Keratinocyte (primary cell): ENCODE results near the gene TNFRSF6B. TPM values are rescaled to one million over a fixed set of nuclear protein-coding genes. Genes with fewer than 3 reads are reported as not detected.

Experiments used
- DNase-seq: peaks from one replicate; pipeline ENCODE4 v3.0.0-alpha.2; 2011; ENCODE audit warnings: low read depth, missing footprints, low spot score
- FAIRE-seq: peaks from 2 replicates; lab custom pipeline; 2011; peaks lifted over from hg19 to GRCh38; lab: Jason Lieb, UNC
- H2AFZ ChIP-seq: 2 replicates; pipeline ENCODE4 v1.6.0; 2012; ENCODE audit warnings: low read length, control low read depth, inconsistent platforms; ENCODE audit not compliant: control insufficient read depth
- H3K27ac ChIP-seq: 2 replicates; pipeline ENCODE4 v1.5.1; 2011; ENCODE audit warnings: low read length; ENCODE audit not compliant: control insufficient read depth, insufficient read depth
- H3K27me3 ChIP-seq: 3 replicates; pipeline ENCODE4 v1.6.0; 2011; ENCODE audit warnings: low read length; ENCODE audit not compliant: control insufficient read depth, insufficient read depth; ENCODE audit errors: extremely low read depth
- H3K36me3 ChIP-seq, 2 experiments: 2 replicates in 1 of 2; 3 replicates in 1 of 2; pipeline ENCODE4 v1.5.1; 2011; ENCODE audit warnings: low read length in 2 of 2, mild to moderate bottlenecking in 1 of 2; ENCODE audit not compliant: control insufficient read depth in 2 of 2, insufficient read depth in 2 of 2; ENCODE audit errors: extremely low read depth in 1 of 2
- H3K4me1 ChIP-seq: 3 replicates; pipeline ENCODE4 v1.5.1; 2011; ENCODE audit warnings: low read length; ENCODE audit not compliant: control insufficient read depth, insufficient read depth; ENCODE audit errors: extremely low read depth
- H3K4me2 ChIP-seq: 3 replicates; pipeline ENCODE4 v1.6.0; 2011; ENCODE audit warnings: low read depth, low read length; ENCODE audit not compliant: control insufficient read depth, insufficient read depth; ENCODE audit errors: extremely low read depth
- H3K4me3 ChIP-seq, 3 experiments: fragments of 200-600 bp in 1 of 3; sonication (generic) in 1 of 3; 2 replicates in 2 of 3; 3 replicates in 1 of 3; pipeline ENCODE4 v1.5.1; 2011 to 2016; ENCODE audit warnings: low read length in 3 of 3, mild to moderate bottlenecking in 3 of 3, control low read depth in 2 of 3, inconsistent platforms in 1 of 3, low read depth in 1 of 3, mixed read lengths in 1 of 3, mixed run types in 1 of 3, moderate library complexity in 1 of 3; ENCODE audit not compliant: control insufficient read depth in 2 of 3, insufficient read depth in 2 of 3; ENCODE audit errors: extremely low read depth in 1 of 3
- H3K79me2 ChIP-seq: 2 replicates; pipeline ENCODE4 v1.6.0; 2012; ENCODE audit warnings: low read length; ENCODE audit not compliant: control insufficient read depth, insufficient read depth
- H3K9ac ChIP-seq: 3 replicates; pipeline ENCODE4 v1.6.0; 2011; ENCODE audit warnings: low read length; ENCODE audit not compliant: control insufficient read depth, insufficient read depth; ENCODE audit errors: extremely low read depth
- H3K9me1 ChIP-seq: 3 replicates; pipeline ENCODE4 v1.6.0; 2011; ENCODE audit warnings: low read length; ENCODE audit not compliant: control insufficient read depth, insufficient read depth; ENCODE audit errors: extremely low read depth
- H3K9me3 ChIP-seq: 2 replicates; pipeline ENCODE4 v1.5.1; 2012; ENCODE audit warnings: low read depth, low read length; ENCODE audit not compliant: control insufficient read depth
- H4K20me1 ChIP-seq: 3 replicates; pipeline ENCODE4 v1.6.0; 2011; ENCODE audit warnings: low read length; ENCODE audit not compliant: control insufficient read depth, insufficient read depth; ENCODE audit errors: extremely low read depth
- CTCF ChIP-seq, 3 experiments: IDR thresholded peaks in 1 of 3; conservative IDR thresholded peaks in 1 of 3; optimal IDR thresholded peaks in 1 of 3; 2 replicates in 2 of 3; 3 replicates in 1 of 3; pipeline versions ENCODE3 to v1.5.1; 2011; ENCODE audit warnings: low read length in 3 of 3, mild to moderate bottlenecking in 3 of 3, moderate library complexity in 2 of 3, control low read depth in 1 of 3, inconsistent platforms in 1 of 3; ENCODE audit not compliant: insufficient read depth in 2 of 3; ENCODE audit errors: extremely low read depth in 1 of 3
- EZH2 ChIP-seq: IDR thresholded peaks from one replicate; pipeline ENCODE4 v1.6.1; 2012; ENCODE audit warnings: inconsistent platforms, mild to moderate bottlenecking, low read length, moderate library complexity
- dilution Hi-C: fragments of 300-500 bp; cut with MboI; formaldehyde crosslinking; loops from one replicate; pipeline ENCODE4 v1.7.0; 2020; ENCODE audit warnings: low sequenced_read_pairs; ENCODE audit not compliant: extremely low pct_ligation_motif_present
- polyA plus RNA-seq, 5 experiments: library from polyadenylated mRNA; depleted of rRNA in 3 of 5; stranded (reverse) in 3 of 5; stranded (forward) in 1 of 5; unstranded in 1 of 5; fragments of >200 nt; gene quantifications; 1 replicate in 1 of 5; 2 replicates in 3 of 5; 3 replicates in 1 of 5; pipeline versions ENCODE4 v1.2.1 to v1.2.3, GENCODE V29; 2011 to 2012; ENCODE audit warnings: missing spikeins in 2 of 5, low read depth in 1 of 5, low replicate concordance in 1 of 5

Gene TNFRSF6B
- polyA plus RNA-seq, 1 donor (not counting 4 experiments of a cell fraction or from before 2014, with no cell fraction given), result 51.9 TPM

DNA sequence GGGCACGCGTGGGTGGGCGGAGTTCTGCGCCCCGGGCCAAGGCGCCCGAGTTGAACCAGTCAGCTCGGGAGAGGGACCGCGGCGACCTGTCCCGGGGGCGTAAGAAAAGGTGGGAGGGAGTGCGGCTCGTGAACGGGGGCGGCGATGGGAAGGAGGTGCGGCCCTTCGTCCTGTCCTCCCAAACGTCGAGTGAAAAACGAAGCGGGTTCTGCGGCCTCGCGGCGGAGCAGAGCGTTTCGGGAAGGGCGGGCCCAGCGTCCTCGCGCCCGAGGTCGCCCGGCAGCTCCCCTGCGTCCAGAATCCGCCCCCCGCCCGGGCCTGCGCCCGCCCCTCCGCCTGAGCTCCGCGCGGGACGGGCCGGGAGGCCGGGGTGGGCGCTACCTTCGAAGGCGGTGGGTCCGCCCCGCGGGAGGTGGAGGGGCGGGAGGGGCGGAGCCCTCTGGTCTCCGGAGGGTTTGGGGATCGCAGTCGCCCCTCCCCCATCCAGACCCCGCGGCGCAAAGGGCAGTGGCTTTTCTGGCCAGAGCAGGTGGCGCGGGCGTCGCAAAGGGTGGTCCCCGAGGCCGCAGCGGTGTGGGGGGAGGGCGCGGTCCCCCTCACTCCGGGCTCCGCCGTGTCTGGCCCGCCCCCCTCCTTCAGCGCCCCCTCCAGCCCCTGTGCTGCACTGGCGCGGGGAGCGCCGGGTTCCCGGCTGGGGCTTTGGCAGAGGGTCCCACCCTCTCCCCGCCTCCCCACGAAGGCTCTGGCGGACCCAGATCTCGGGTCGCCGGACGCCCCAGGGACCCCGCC is 44.1 kb upstream of the TNFRSF6B start:
- H2AFZ ChIP-seq, result no peak overlapping the region
- no peaks in the 10 kb centered on the region for H3K79me2 ChIP-seq
- no peak for FAIRE-seq
- dilution Hi-C loops, result no loop called here
- TF ChIP-seq EZH2, result no peak
- TF ChIP-seq CTCF (optimal IDR thresholded peaks at IDR 0.05 in 1 of 3, IDR thresholded peaks at IDR 0.05 in 1 of 3, conservative IDR thresholded peaks at IDR 0.05 in 1 of 3; ENCODE audit: extremely low read depth in 1 of 3, insufficient read depth in 2 of 3, low read length in 3 of 3), result no peak
- no peaks in the 10 kb centered on the region for H3K9me1 ChIP-seq
- H3K4me1 ChIP-seq, result peaks cover 16% of the 10 kb centered on the region
- H3K9ac ChIP-seq, result no peak overlapping the region
- H3K4me3 ChIP-seq, result peak overlapping the region; percentile 31 to 53 (median 45)
- no peaks in the 10 kb centered on the region for H3K36me3 ChIP-seq
- DNase-seq, result no peak
- H4K20me1 ChIP-seq, result no peaks in the 10 kb centered on the region
- no peaks in the 10 kb centered on the region for H3K9me3 ChIP-seq
- H3K27me3 ChIP-seq, result no peaks in the 10 kb centered on the region
- no peak overlapping the region for H3K27ac ChIP-seq
- peak overlapping the region; percentile 58 for H3K4me2 ChIP-seq

DNA sequence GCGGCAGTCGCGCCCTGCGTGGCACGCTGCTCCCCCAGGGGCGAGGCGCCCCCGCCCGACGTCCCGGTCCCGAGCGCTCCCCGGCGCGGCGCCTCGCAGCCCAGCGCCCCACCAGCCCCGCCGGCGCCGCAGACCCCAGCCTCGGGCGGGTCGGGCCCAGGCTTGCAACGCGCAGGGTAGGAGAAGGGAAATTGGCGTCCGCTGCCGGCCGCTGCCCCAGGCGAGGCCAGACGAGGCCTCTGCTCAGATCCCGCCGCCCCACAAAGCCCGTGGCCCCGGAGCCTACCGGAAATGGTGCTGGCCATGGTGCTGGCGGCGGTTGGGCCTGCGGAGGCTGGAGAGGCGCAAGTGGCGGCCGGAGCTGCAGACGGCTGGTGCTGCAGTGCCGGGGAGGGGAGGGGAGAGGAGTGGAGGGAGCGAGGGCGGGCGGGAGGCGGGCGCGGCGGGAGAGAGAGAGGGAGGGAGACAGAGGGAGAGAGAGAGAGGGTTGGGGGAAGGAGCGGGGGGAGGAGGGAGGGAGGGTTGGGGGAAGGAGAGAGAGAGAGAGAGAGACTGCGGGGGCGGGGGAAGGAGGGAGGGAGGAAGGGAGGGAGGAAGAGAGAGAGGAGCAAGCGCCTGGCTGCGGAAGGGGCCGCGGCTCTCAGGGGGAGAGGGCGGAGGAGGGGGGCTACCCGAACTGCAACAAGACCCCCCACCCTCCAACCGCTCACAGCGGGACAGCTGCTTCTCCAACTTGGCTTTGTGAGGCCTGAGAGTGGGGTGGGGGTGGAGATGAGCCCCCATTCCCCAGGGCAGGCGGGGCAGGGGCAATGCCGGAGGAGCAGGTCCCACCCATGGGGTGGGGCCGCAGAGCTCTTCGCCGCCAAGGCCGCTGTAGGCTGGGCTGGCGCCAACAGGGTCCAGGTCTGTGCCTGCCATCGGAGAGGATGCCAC is 43.1 kb upstream of the TNFRSF6B start, which contains the start of gene STMN3:
Gene STMN3, minus strand, starts transcription at position 384 of the 933 bp plus-strand sequence. Its CDS starts 79 bp downstream, at position 305.
- dilution Hi-C loops, result no loop called here
- Histone ChIP-seq H4K20me1 (no peaks in the 10 kb centered on the region), H3K4me1 (peaks cover 18% of the 10 kb centered on the region), H2AFZ (no peak within 1 kb of the TSS), H3K9ac (no peak within 1 kb of the TSS), H3K4me2 (peak within 1 kb of the TSS; percentile 64), H3K36me3 (no peaks in the 10 kb centered on the region), H3K9me3 (no peaks in the 10 kb centered on the region), H3K27ac (no peak within 1 kb of the TSS), H3K79me2 (no peaks in the 10 kb centered on the region), H3K27me3 (no peaks in the 10 kb centered on the region), H3K9me1 (no peaks in the 10 kb centered on the region), H3K4me3 (peak within 1 kb of the TSS; percentile 31 to 63 (median 45))
- FAIRE-seq (no peak), DNase-seq (peak; percentile 36)
- TF ChIP-seq CTCF (optimal IDR thresholded peaks at IDR 0.05 in 1 of 3, IDR thresholded peaks at IDR 0.05 in 1 of 3, conservative IDR thresholded peaks at IDR 0.05 in 1 of 3; ENCODE audit: extremely low read depth in 1 of 3, insufficient read depth in 2 of 3, low read length in 3 of 3) (no peak), EZH2 (no peak)
